ENCODE results near the gene KLK12. TPM values are rescaled to one million over a fixed set of nuclear protein-coding genes. Genes with fewer than 3 reads are reported as not detected.

The KLK12 gene
- total RNA-seq, 1 donor from 2014 or later: 1.6 TPM

GRCh38 chr19:51016798-51017683 lies 17.8 kb downstream of the KLK12 start:
- Mint-ChIP-seq H3K36me3 (no peaks in the 10 kb centered on the region), H3K4me3 (peak overlapping the region; percentile 88), H3K27ac (peak overlapping the region; percentile 41), H3K4me1 (ENCODE audit: unreplicated experiment) (no peaks in the 10 kb centered on the region), H3K27me3 (peaks cover 83% of the 10 kb centered on the region), H3K9me3 (no peaks in the 10 kb centered on the region)
- peak; percentile 76 for TF ChIP-seq CTCF (conservative IDR thresholded peaks at IDR 0.05)
- peak; percentile 74 for DNase-seq (ENCODE audit: extremely low spot score, unreplicated experiment)

- Mint-ChIP-seq H3K9me3 (no peaks in the 10 kb centered on the region), H3K27me3 (peaks cover 79% of the 10 kb centered on the region), H3K4me1 (ENCODE audit: unreplicated experiment) (no peaks in the 10 kb centered on the region), H3K4me3 (peak overlapping the region; percentile 58), H3K36me3 (no peaks in the 10 kb centered on the region), H3K27ac (no peak overlapping the region)
- DNase-seq (ENCODE audit: extremely low spot score, unreplicated experiment): no peak
- TF ChIP-seq CTCF (conservative IDR thresholded peaks at IDR 0.05): no peak
These were observed 19.0 kb downstream of the KLK12 start for GRCh38 chr19:51015691-51016267.

GRCh38 chr19:51014242-51014641 lies 20.6 kb downstream of the KLK12 start:
- Mint-ChIP-seq H3K27me3 (peaks cover 80% of the 10 kb centered on the region), H3K4me1 (ENCODE audit: unreplicated experiment) (no peaks in the 10 kb centered on the region), H3K27ac (no peak overlapping the region), H3K9me3 (no peaks in the 10 kb centered on the region), H3K36me3 (no peaks in the 10 kb centered on the region), H3K4me3 (no peak overlapping the region)
- DNase-seq (ENCODE audit: extremely low spot score, unreplicated experiment): no peak
- TF ChIP-seq CTCF (conservative IDR thresholded peaks at IDR 0.05): no peak

GRCh38 chr19:51012661-51013190 lies 22.1 kb downstream of the KLK12 start:
- H3K27me3 Mint-ChIP-seq: peaks cover 69% of the 10 kb centered on the region
- DNase-seq (ENCODE audit: extremely low spot score, unreplicated experiment): no peak
- H3K4me3 Mint-ChIP-seq: no peak overlapping the region
- H3K9me3 Mint-ChIP-seq: no peaks in the 10 kb centered on the region
- no peak overlapping the region for H3K27ac Mint-ChIP-seq
- no peak for TF ChIP-seq CTCF (conservative IDR thresholded peaks at IDR 0.05)
- H3K4me1 Mint-ChIP-seq (ENCODE audit: unreplicated experiment): no peaks in the 10 kb centered on the region
- H3K36me3 Mint-ChIP-seq: no peaks in the 10 kb centered on the region

- H3K27ac Mint-ChIP-seq: peak overlapping the region; percentile 60
- no peak for TF ChIP-seq CTCF (conservative IDR thresholded peaks at IDR 0.05)
These were observed 24.6 kb downstream of the KLK12 start for GRCh38 chr19:51010066-51010795.

More at GRCh38 chr19:51010066-51010795, 24.6 kb downstream of the KLK12 start:
- no peak for DNase-seq (ENCODE audit: extremely low spot score, unreplicated experiment)
- H3K4me1 Mint-ChIP-seq (ENCODE audit: unreplicated experiment): no peaks in the 10 kb centered on the region
- H3K36me3 Mint-ChIP-seq: no peaks in the 10 kb centered on the region
- no peak overlapping the region for H3K4me3 Mint-ChIP-seq
- H3K27me3 Mint-ChIP-seq: peaks cover 62% of the 10 kb centered on the region
- no peaks in the 10 kb centered on the region for H3K9me3 Mint-ChIP-seq
